Measurements from ENCODE around the gene DDX17.

DNA sequence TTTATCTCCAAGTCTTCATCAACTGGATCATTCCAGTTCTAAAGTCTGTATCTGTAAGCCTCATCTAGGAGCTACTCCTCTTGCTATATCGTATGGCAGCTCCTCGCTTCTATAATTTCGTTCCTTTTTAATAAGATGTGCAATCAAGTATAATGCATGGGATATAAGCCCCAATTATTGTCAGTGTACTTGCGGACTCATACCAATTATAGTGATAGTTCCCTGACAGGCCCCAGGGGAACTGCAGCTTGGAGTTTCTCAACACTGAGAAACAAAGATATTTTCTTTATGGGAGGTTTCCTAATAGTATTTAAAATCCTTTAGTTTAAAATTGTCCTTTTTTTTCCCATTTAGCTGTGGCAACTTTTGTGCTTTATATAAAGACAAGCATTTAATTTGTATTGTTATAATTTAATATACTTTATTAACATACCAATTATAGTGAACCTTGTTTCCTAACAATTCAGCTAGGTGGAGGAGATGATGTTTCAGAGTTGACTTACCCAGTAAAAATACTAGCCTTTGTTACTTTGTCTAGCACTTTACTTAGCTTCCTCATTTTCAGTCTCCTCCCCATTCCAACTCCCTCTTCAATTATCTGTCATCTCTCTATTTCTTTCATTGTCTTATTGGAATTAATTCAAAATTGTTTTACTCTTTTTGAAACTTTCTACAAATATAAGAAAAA is 25.3 kb upstream of the DDX17 start:
- TF ChIP-seq, protein P1, sequence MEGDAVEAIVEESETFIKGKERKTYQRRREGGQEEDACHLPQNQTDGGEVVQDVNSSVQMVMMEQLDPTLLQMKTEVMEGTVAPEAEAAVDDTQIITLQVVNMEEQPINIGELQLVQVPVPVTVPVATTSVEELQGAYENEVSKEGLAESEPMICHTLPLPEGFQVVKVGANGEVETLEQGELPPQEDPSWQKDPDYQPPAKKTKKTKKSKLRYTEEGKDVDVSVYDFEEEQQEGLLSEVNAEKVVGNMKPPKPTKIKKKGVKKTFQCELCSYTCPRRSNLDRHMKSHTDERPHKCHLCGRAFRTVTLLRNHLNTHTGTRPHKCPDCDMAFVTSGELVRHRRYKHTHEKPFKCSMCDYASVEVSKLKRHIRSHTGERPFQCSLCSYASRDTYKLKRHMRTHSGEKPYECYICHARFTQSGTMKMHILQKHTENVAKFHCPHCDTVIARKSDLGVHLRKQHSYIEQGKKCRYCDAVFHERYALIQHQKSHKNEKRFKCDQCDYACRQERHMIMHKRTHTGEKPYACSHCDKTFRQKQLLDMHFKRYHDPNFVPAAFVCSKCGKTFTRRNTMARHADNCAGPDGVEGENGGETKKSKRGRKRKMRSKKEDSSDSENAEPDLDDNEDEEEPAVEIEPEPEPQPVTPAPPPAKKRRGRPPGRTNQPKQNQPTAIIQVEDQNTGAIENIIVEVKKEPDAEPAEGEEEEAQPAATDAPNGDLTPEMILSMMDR (IDR thresholded peaks at IDR 0.05) = no peak
- no peak for TF ChIP-seq POLR2A (IDR thresholded peaks at IDR 0.05)

Data from adrenal gland (tissue), 5 donors.